Measurements from ENCODE around the gene SUN2.

DNA sequence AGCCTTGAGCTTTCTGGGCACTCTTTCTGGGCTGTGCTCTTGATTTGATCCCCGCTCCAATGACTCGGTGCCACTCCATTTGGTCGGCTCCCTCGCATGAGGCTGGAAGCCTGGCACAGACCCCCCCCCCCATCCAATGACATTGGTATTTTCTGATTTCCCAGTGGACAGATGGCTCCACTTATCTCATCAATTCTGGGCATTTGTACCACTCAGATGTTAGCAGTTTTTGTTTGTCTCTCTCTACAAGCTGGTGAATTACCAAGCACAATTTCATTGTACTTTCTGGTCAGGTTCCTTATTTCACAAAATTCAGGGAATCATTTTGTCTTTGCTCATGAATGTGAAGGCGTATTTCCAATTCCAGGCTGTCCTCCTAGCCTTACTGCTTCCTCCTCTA lies 29.1 kb upstream of the SUN2 start:
- TF ChIP-seq, protein P1, sequence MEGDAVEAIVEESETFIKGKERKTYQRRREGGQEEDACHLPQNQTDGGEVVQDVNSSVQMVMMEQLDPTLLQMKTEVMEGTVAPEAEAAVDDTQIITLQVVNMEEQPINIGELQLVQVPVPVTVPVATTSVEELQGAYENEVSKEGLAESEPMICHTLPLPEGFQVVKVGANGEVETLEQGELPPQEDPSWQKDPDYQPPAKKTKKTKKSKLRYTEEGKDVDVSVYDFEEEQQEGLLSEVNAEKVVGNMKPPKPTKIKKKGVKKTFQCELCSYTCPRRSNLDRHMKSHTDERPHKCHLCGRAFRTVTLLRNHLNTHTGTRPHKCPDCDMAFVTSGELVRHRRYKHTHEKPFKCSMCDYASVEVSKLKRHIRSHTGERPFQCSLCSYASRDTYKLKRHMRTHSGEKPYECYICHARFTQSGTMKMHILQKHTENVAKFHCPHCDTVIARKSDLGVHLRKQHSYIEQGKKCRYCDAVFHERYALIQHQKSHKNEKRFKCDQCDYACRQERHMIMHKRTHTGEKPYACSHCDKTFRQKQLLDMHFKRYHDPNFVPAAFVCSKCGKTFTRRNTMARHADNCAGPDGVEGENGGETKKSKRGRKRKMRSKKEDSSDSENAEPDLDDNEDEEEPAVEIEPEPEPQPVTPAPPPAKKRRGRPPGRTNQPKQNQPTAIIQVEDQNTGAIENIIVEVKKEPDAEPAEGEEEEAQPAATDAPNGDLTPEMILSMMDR (IDR thresholded peaks at IDR 0.05): no peak
- no peak for TF ChIP-seq POLR2AphosphoS5 (IDR thresholded peaks at IDR 0.05)
